ENCODE results near the gene NTSR2.

- no peak for TF ChIP-seq SREBF2 (IDR thresholded peaks at IDR 0.05)
- no peak for TF ChIP-seq SMC3 (IDR thresholded peaks at IDR 0.05)
- TF ChIP-seq NR3C1 (IDR thresholded peaks at IDR 0.05) = no peak
Observed at GRCh38 chr2:11712866-11713265, 42.9 kb upstream of the NTSR2 start.

Measured in A549 (cell line).